ENCODE measurements around the gene FBXW7.

DNA sequence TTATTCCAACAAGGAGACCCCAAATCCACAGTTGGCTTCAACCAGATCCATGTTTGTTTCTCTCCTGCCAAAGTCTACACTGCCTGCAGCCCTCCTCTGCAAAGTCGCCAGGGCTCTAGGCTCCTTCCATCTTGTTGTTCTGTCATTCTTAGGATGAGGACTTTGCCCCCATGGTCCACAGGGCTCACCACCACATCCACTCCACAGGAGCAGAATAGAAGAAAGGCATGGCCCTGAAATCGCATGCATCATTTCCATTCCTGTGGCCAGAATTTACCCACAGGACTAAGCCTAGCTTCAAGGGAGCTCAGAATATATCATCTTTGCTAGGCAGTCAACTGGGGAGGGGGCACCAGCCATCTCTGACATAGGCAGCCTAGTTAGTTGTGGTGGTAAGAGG, 254.7 kb downstream of the FBXW7 start:
- TF ChIP-seq, protein P1, sequence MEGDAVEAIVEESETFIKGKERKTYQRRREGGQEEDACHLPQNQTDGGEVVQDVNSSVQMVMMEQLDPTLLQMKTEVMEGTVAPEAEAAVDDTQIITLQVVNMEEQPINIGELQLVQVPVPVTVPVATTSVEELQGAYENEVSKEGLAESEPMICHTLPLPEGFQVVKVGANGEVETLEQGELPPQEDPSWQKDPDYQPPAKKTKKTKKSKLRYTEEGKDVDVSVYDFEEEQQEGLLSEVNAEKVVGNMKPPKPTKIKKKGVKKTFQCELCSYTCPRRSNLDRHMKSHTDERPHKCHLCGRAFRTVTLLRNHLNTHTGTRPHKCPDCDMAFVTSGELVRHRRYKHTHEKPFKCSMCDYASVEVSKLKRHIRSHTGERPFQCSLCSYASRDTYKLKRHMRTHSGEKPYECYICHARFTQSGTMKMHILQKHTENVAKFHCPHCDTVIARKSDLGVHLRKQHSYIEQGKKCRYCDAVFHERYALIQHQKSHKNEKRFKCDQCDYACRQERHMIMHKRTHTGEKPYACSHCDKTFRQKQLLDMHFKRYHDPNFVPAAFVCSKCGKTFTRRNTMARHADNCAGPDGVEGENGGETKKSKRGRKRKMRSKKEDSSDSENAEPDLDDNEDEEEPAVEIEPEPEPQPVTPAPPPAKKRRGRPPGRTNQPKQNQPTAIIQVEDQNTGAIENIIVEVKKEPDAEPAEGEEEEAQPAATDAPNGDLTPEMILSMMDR (IDR thresholded peaks at IDR 0.05): no peak
- no peak for TF ChIP-seq POLR2A (IDR thresholded peaks at IDR 0.05)

All from lower leg skin (tissue), 3 donors.